Stimulated activated CD8-positive, alpha-beta memory T cell treated with anti-CD3 and anti-CD28 coated beads, Interleukin-2, amount 100 ng/mL, for 48 hours (primary cell): ENCODE results near the gene MOV10L1.

ENCODE experiments used
- DNase-seq, 2 donors: peaks; one replicate each; pipeline ENCODE4 v3.0.0-alpha.2; 2020; ENCODE audit warnings: low read depth in 2 of 2

Gene MOV10L1

GRCh38 chr22:50175921-50176849 lies 86.4 kb downstream of the MOV10L1 start:
- DNase-seq = no peak

GRCh38 chr22:50176850-50177536 lies 87.2 kb downstream of the MOV10L1 start:
- DNase-seq = no peak

- DNase-seq = no peak
Measured at GRCh38 chr22:50177537-50178470, 88.0 kb downstream of the MOV10L1 start.

GRCh38 chr22:50178471-50178864 lies 88.7 kb downstream of the MOV10L1 start:
- DNase-seq = no peak

- DNase-seq = no peak
Measured at GRCh38 chr22:50178871-50179869, 89.4 kb downstream of the MOV10L1 start.

GRCh38 chr22:50179937-50180726 lies 90.3 kb downstream of the MOV10L1 start:
- DNase-seq = no peak

GRCh38 chr22:50180727-50181521 lies 91.1 kb downstream of the MOV10L1 start:
- DNase-seq = no peak

GRCh38 chr22:50182176-50183081 lies 92.6 kb downstream of the MOV10L1 start:
- no peak for DNase-seq

GRCh38 chr22:50183141-50183971 lies 93.5 kb downstream of the MOV10L1 start:
- DNase-seq = no peak

GRCh38 chr22:50184004-50184901 lies 94.4 kb downstream of the MOV10L1 start:
- no peak for DNase-seq

- no peak for DNase-seq
Measured at GRCh38 chr22:50184902-50185374, 95.1 kb downstream of the MOV10L1 start.

- peak; percentile 84 to 88 for DNase-seq
Measured at GRCh38 chr22:50185375-50186087, 95.7 kb downstream of the MOV10L1 start, which contains the start of gene TRABD. TSS of gene TRABD (plus strand) at chr22:50185913. CDS start at chr22:50193061, 7,148 bp downstream.

- no peak for DNase-seq
Measured at GRCh38 chr22:50186181-50186714, 96.4 kb downstream of the MOV10L1 start.

- no peak for DNase-seq
Measured at GRCh38 chr22:50186761-50187523, 97.1 kb downstream of the MOV10L1 start.
